Colonic mucosa (tissue), 4 donors: Measurements from ENCODE around the gene RHEBL1. TPM values are rescaled to one million over a fixed set of nuclear protein-coding genes. Genes with fewer than 3 reads are reported as not detected.

Experiments
- DNase-seq: peaks from one replicate; pipeline ENCODE4 v3.0.0-alpha.2; 2020
- H3K27ac ChIP-seq: fragments of 200-600 bp; one replicate; pipeline ENCODE4 v1.8.0; 2021
- H3K27me3 ChIP-seq: fragments of 200-600 bp; one replicate; pipeline ENCODE4 v1.8.0; 2021
- H3K36me3 ChIP-seq: fragments of 200-600 bp; one replicate; pipeline ENCODE4 v1.8.0; 2021
- H3K4me1 ChIP-seq: fragments of 200-600 bp; one replicate; pipeline ENCODE4 v1.8.0; 2021; ENCODE audit warnings: mild to moderate bottlenecking
- H3K4me3 ChIP-seq: fragments of 200-600 bp; one replicate; pipeline ENCODE4 v1.8.0; 2021
- H3K9ac ChIP-seq, 2 donors: one replicate each; pipeline ENCODE4 v1.7.0; 2013; ENCODE audit warnings: control low read depth in 2 of 2, low read depth in 2 of 2, low read length in 2 of 2
- H3K9me3 ChIP-seq: fragments of 200-600 bp; one replicate; pipeline ENCODE4 v1.8.0; 2021
- intact Hi-C: fragments of 100-400 bp; cut with DNase I; formaldehyde crosslinking; loops from one replicate; pipeline ENCODE4 v1.14.1; 2022
- total RNA-seq, 2 donors: library from RNA; stranded (reverse); fragmentation: NEBNext Ultra II Directional in 1 of 2; extraction: Animal tissue kit (Norgen Biotek cat#: 25700) in 1 of 2; gene quantifications; one replicate each; pipeline ENCODE4 v1.2.1, GENCODE V29; 2021
- TF ChIP-seq, protein P1 (sequence below): fragments of 200-600 bp; IDR thresholded peaks from one replicate; pipeline ENCODE4 v1.8.0; 2022; ENCODE audit warnings: antibody characterized with exemption, mild to moderate bottlenecking
- donor health status: healthy.
- donor health status: DM: no; HTN: no; CAD: no.
- donor health status: DM: no; HTN: no; CAD: no.

RHEBL1 gene
- total RNA-seq, 2 donors from 2014 or later = 0.27 to 0.32 TPM

DNA sequence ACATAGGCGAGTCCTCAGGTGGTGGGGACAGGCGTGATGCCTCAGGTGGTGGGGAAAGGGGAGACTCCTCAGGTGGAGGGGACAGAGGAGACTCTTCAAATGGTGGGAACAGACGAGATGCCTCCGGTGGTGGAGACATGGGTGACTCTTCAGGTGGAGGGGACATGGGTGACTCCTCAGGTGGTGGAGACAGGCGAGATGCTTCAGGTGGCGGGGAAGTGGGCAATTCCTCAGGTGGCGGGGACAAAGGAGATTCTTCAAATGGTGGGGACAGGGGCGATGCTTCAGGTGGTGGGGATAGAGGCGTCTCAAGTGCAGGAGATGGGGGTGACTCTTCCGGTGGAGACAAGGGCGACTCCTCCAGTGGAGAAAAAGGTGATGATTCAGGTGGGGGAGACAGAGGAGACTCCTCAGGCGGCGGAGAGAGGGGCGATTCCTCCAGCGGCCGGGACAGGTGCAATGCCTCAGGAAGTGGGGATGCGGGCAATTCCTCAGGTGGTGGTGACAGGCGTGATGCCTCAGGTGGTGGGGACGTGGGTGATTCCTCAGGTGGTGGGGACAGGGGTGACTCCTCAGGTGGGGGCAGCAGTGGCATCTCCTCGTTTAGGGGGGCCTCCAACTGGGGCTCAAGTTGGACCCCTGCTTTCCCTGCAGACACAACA lies 17.9 kb downstream of the RHEBL1 start:
- DNase-seq = no peak
- Histone ChIP-seq H3K27me3 (no peaks in the 10 kb centered on the region), H3K27ac (no peak overlapping the region), H3K9me3 (no peaks in the 10 kb centered on the region), H3K36me3 (peaks cover 23% of the 10 kb centered on the region), H3K4me3 (no peak overlapping the region), H3K4me1 (peaks cover 8% of the 10 kb centered on the region), H3K9ac (no peak overlapping the region)
- intact Hi-C loops = no loop called here
- TF ChIP-seq, protein P1, sequence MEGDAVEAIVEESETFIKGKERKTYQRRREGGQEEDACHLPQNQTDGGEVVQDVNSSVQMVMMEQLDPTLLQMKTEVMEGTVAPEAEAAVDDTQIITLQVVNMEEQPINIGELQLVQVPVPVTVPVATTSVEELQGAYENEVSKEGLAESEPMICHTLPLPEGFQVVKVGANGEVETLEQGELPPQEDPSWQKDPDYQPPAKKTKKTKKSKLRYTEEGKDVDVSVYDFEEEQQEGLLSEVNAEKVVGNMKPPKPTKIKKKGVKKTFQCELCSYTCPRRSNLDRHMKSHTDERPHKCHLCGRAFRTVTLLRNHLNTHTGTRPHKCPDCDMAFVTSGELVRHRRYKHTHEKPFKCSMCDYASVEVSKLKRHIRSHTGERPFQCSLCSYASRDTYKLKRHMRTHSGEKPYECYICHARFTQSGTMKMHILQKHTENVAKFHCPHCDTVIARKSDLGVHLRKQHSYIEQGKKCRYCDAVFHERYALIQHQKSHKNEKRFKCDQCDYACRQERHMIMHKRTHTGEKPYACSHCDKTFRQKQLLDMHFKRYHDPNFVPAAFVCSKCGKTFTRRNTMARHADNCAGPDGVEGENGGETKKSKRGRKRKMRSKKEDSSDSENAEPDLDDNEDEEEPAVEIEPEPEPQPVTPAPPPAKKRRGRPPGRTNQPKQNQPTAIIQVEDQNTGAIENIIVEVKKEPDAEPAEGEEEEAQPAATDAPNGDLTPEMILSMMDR = no peak

DNA sequence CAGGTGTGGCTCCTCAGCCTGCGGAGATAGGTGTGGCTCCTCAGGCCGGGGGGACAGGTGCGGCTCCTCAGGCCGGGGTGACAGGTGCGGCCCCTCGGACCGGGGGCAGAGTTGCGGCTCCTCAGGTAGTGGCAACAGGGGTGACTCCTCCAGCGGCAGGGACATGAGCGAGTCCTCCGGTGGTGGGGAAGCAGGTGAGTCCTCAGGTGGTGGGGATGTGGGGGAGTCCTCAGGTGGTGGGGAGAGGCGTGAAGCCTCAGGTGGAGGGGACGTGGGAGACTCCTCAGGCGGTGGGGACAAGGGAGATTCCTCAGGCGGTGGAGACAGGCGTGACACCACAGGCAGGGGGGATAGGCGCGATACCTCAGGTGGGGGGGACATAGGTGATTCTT lies 18.4 kb downstream of the RHEBL1 start:
- Histone ChIP-seq H3K4me1 (peaks cover 2% of the 10 kb centered on the region), H3K4me3 (no peak overlapping the region), H3K27me3 (no peaks in the 10 kb centered on the region), H3K9ac (no peak overlapping the region), H3K36me3 (peaks cover 23% of the 10 kb centered on the region), H3K9me3 (no peaks in the 10 kb centered on the region), H3K27ac (no peak overlapping the region)
- intact Hi-C loops = no loop called here
- DNase-seq = no peak
- TF ChIP-seq, protein P1 = no peak

DNA sequence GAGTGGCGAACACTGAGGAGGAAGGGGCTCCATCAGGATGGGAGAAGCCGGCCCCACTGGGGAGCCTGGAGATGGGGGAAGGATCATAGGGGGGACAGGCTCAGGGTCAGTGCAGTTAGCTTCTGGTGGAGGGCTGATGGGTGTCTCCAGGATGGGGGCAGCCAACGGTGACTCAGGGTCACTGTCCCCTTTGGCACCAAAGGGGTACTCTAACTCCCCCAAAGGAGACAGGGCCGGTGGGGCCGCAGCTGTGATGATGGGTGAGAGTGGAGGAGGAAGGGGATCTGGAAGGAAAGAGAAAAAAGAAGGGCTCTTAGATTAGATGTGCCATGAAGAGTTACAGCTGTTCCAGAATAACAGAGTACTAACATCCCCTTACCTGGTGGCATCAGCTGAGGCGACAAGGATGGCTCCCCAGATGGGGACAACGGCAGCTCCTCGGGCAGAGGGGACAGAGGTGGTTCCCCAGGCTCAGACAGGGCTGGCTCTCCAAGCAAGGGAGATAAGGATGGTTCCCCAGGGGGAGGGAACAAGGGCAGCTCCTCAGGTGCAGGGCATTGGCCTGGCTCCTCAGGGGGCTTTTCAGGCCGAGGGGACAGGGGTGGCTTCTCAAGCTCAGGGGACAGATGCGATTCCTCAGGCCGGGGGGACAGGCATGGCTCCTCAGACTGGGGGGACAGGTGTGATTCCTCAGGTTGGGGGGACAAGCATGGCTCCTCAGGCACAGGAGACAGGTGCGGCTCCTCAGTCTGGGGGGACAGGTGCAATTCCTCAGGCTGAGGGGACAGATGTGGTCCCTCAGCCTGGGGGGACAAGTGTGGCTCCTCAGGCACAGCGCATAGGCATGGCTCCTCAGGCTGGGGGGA lies 19.0 kb downstream of the RHEBL1 start:
- Histone ChIP-seq H3K4me1 (no peaks in the 10 kb centered on the region), H3K27ac (no peak overlapping the region), H3K27me3 (no peaks in the 10 kb centered on the region), H3K9ac (no peak overlapping the region), H3K9me3 (no peaks in the 10 kb centered on the region), H3K4me3 (no peak overlapping the region), H3K36me3 (peaks cover 26% of the 10 kb centered on the region)
- TF ChIP-seq, protein P1 = no peak
- intact Hi-C loops = no loop called here
- no peak for DNase-seq

DNA sequence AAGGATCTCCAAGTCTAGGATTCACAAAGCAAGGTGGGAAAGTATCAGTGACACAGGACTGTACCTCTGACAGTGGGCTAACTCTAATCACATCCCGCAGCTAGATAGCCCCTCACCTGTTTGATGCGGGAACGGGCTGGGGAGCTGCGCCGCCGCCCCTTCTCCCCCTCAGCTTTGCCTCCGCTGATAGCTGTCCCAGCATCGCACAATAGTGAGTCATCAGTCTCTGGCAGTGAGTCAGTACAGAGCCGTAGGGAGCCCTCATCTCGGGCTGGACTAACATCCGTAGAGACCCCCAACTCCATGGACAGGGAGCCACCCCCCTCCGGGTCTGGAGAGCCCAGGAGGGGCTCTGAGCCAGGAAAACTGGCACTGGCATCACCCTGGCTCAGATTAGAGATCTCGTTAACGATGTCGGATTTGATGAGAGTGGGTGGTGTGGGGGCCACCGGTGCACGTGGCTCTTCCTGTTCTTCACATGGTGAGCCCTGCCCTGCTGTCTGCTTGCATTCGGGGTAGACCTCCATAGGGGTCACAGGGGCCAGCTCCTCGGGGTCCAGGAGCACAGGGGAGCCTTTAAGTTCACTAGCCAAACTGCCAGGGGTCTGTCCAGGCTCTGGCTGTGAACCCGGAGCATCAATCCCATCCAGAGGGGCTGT lies 20.1 kb downstream of the RHEBL1 start:
- intact Hi-C loops = no loop called here
- no peaks in the 10 kb centered on the region for H3K27me3 ChIP-seq

DNA sequence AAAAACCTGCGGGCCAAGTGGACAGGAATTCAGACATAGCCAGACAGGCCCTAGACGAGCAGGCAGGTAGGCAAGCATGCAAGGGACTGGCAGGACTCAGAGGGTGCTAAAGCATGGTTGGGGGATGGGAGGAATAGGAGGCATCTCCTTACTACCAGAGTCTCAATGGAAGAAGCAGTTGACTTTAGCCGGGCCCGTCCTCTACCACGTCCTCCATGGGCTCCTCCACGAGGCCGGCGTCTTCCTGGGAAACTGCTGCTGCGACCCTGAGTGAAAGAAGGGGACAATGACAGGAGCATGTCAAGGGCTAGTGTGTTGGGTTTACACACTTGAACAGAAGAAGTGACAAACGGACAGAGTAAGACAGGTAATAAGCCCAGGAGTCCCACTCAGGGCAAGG lies 20.8 kb downstream of the RHEBL1 start:
- Histone ChIP-seq H3K27ac (no peak overlapping the region), H3K4me1 (no peaks in the 10 kb centered on the region), H3K4me3 (no peak overlapping the region), H3K27me3 (no peaks in the 10 kb centered on the region), H3K36me3 (peaks cover 25% of the 10 kb centered on the region), H3K9me3 (no peaks in the 10 kb centered on the region), H3K9ac (no peak overlapping the region)
- intact Hi-C loops = no loop called here
- no peak for DNase-seq
- TF ChIP-seq, protein P1 = no peak

More for the DNA sequence above, 20.1 kb downstream of the RHEBL1 start:
- H3K4me1 ChIP-seq = no peaks in the 10 kb centered on the region
- H3K27ac ChIP-seq = no peak overlapping the region
- H3K36me3 ChIP-seq = peaks cover 27% of the 10 kb centered on the region
- TF ChIP-seq, protein P1 = no peak
- DNase-seq = no peak
- no peaks in the 10 kb centered on the region for H3K9me3 ChIP-seq
- H3K4me3 ChIP-seq = no peak overlapping the region
- H3K9ac ChIP-seq = no peak overlapping the region
